HEK293T (cell line): Measurements from ENCODE around the gene FPR3.

ENCODE experiments used
- ARNT ChIP-seq: fragments of 450-650 bp; IDR thresholded peaks from 2 replicates; pipeline ENCODE4 v1.6.1; 2017; ENCODE audit warnings: mild to moderate bottlenecking
- BHLHE40 ChIP-seq: fragments of 450-650 bp; IDR thresholded peaks from 2 replicates; pipeline ENCODE4 v1.6.1; 2016; ENCODE audit warnings: mild to moderate bottlenecking, moderate library complexity, borderline replicate concordance
- ELF4 ChIP-seq: fragments of 450-650 bp; IDR thresholded peaks from 2 replicates; pipeline ENCODE4 v1.6.1; 2017; ENCODE audit warnings: antibody characterized with exemption
- FOXM1 ChIP-seq: fragments of 450-650 bp; IDR thresholded peaks from 2 replicates; pipeline ENCODE4 v1.6.1; 2017; ENCODE audit warnings: mild to moderate bottlenecking, borderline replicate concordance
- HDGF ChIP-seq: fragments of 450-650 bp; IDR thresholded peaks from 2 replicates; pipeline ENCODE4 v1.6.1; 2017; ENCODE audit warnings: antibody characterized with exemption, borderline replicate concordance
- L3MBTL2 ChIP-seq: fragments of 450-650 bp; conservative IDR thresholded peaks from 2 replicates; pipeline ENCODE4 v1.6.1; 2016; ENCODE audit warnings: mild to moderate bottlenecking
- PKNOX1 ChIP-seq: fragments of 450-650 bp; IDR thresholded peaks from 2 replicates; pipeline ENCODE4 v1.6.1; 2016
- SP1 ChIP-seq: fragments of 450-650 bp; IDR thresholded peaks from 2 replicates; pipeline ENCODE4 v1.6.1; 2017
- SUZ12 ChIP-seq: fragments of 450-650 bp; IDR thresholded peaks from 2 replicates; pipeline ENCODE4 v1.6.1; 2016; ENCODE audit warnings: mild to moderate bottlenecking

- no peak for TF ChIP-seq SUZ12
- no peak for TF ChIP-seq BHLHE40
- no peak for TF ChIP-seq ELF4
- TF ChIP-seq PKNOX1: no peak
- TF ChIP-seq SP1: no peak
- no peak for TF ChIP-seq L3MBTL2
- TF ChIP-seq FOXM1: no peak
- no peak for TF ChIP-seq HDGF
- TF ChIP-seq ARNT: no peak
These were observed 2.5 kb downstream of the FPR3 start for GRCh38 chr19:51797480-51797879.
